Cardiac septum (tissue), 1 donor: Measurements from ENCODE around the gene HAVCR2. TPM values are rescaled to one million over a fixed set of nuclear protein-coding genes. Genes with fewer than 3 reads are reported as not detected.

Experiments
- DNase-seq: peaks from one replicate; pipeline ENCODE4 v3.0.0-alpha.2; 2020; ENCODE audit warnings: low spot score
- intact Hi-C: fragments of 100-400 bp; cut with DNase I; formaldehyde crosslinking; loops from one replicate; pipeline ENCODE4 v1.14.0; 2022
- long read RNA-seq: library from polyadenylated mRNA; unstranded; transcript quantifications from one replicate; pipeline ENCODE4 v2.0.0, GENCODE V29; 2021
- total RNA-seq: library from RNA; stranded (reverse); fragmentation: NEBNext Ultra II Directional; extraction: Animal tissue kit (Norgen Biotek cat#: 25700); gene quantifications from one replicate; pipeline ENCODE4 v1.2.1, GENCODE V29; 2021
- donor health status: DM: no; HTN: no; CAD: no.

The HAVCR2 gene
- 1.7 TPM for total RNA-seq
- long read RNA-seq, partial matches to known transcripts: 0 of 3 reads
- long read RNA-seq, other reads (novel, unspliced or antisense): 2 of 3 reads

DNA sequence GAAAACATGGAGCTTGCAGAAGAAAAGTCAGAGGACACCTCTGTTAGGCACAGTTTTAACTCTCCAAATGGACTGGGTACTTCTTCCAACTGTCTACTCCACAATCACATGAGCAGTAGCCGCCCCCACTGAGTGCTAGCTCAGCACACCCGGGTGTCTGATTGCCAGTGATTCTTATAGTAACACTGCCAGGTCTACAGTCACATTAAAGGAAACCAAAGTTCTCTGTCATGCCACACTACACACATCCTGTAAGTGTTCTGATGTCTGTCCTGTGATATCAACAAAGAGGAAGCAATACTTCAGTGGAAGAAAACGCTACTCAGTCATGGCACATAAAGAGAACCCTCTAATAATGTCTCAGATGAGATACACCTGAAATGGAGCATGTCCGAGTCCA is at the start of gene HAVCR2:
TSS of gene HAVCR2 (minus strand) at position 69 of the 400 bp plus-strand sequence. CDS start at position 8, 61 bp downstream.
- intact Hi-C loops: no loop called here
- DNase-seq: no peak

- DNase-seq: no peak
- intact Hi-C loops: loop anchor here (10.0 kb wide), 1 partner anchor 157 kb away; no protein-coding TSS in a partner anchor
Measured at GRCh38 chr5:157157293-157157891, 48.5 kb upstream of the HAVCR2 start.

DNA sequence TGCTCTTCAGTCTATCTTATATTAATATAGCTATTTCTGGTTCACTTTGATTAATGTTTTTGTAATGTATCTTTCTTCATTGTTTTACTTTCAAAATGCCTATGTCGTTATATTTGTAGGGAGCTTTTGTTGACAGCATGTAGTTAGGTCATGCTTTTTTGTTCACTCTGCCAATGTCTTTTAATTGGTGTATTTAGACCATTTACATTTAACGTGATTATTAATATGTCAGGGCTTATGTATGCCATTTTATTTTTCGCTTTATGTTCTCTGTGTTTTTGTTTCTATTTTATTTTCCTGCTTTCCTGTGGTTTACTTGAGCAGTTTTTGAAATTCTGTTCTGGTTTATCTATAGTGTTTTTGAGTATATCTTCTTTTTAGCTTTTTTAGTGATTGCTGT is 46.5 kb upstream of the HAVCR2 start:
- DNase-seq: no peak
- intact Hi-C loops: loop anchor here (10.0 kb wide), 1 partner anchor 160 kb away; no protein-coding TSS in a partner anchor

DNA sequence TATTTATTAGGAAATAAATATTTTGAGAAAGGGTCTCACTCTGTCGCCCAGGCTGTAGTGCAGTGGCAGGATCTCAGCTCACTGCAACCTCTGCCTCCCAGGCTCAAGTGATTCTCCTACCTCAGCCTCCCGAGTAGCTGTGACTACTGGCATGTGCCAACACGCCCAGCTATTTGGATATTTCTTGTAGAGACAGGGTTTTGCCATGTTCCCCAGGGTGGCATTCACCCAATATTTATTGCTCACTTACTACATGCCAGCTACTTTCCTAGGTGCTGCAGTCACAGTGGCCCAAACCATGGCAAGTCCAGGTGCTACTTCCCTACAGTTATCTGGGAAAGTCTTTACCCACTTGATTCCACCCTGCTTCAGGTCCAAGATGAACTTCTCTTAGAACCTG is 42.2 kb upstream of the HAVCR2 start:
- no peak for DNase-seq
- intact Hi-C loops: loop anchor here (10.0 kb wide), 1 partner anchor 164 kb away; no protein-coding TSS in a partner anchor

DNA sequence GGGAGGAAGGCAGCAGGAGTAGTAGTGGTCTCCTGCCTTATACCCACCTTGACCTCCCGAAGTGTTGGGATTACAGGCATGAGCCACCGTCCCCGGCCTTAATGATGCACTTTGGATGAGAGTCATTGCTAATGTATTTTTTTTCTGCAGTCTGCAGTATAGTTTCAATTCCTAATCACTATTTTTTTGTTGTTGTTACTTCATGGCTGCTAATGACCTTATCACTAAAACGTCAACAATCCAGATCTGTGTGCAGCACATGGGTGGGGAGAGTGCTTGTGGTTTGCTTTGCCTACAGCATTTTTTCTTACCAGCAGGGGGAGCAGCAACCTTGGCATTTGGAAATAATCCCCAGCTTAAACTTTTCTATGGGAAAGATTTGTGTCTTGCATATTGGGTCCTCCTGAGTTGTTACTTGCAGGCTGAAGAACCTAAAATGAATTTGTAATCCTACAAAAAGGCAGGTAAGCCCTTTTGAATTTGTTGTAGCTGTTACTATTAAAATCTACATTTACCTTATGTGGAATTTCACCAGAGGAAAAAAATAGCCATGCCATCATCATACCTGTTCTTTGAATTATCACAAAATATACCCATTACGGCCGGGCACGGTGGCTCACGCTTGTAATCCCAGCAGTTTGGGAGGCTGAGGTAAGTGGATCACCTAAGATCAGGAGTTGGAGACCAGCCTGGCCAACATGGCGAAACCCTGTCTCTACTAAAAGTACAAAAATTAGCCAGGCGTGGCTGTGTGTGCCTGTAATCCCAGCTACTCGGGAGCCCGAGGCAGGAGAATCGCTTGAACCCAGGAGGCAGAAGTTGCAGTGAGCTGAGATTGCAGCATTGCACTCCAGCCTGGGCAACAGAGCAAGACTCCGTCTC is 40.1 kb upstream of the HAVCR2 start:
- no peak for DNase-seq
- intact Hi-C loops: loop anchor here (10.0 kb wide), 1 partner anchor 586 kb away; the partner anchor contains the start of gene THG1L

DNA sequence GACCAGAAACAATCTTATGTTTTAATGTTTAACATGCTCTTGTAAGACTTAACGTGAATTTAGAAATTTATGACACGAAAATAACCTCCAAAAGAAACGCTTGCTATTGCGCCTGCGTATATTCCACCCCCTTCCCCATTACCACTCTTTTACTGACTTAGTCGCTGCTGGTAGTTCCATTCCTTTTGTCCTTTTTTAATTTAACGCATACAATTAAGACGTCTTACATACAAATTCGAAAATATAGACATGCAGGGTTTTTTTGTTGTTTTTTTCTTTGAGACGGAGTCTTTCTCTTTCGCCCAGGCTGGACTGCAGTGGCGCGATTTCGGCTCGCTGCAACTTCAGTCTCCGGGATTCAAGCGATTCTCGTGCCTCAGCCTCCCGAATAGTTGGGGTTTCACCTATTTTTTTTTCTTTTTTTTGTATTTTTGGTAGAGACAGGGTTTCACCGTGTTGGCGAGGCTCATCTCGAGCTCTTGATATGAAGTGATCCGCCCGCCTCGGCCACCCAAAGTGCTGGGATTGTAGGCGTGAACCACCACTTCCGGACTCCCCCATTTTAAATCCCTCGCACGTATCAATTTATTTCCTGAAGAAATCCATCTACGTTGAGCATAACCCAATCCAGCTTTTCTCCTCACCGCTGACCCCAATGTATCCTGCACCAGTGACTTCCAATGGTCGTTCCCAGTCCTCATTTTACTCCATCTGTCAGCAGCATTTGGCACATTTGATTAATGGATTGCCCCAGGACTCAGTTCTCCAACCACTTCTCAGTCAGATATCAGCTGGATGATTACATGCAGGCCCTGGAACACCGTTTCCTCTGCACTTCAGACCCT is 34.5 kb upstream of the HAVCR2 start:
- intact Hi-C loops: loop anchor here (10.0 kb wide), 1 partner anchor 591 kb away; the partner anchor contains the start of gene THG1L
- DNase-seq: no peak

DNA sequence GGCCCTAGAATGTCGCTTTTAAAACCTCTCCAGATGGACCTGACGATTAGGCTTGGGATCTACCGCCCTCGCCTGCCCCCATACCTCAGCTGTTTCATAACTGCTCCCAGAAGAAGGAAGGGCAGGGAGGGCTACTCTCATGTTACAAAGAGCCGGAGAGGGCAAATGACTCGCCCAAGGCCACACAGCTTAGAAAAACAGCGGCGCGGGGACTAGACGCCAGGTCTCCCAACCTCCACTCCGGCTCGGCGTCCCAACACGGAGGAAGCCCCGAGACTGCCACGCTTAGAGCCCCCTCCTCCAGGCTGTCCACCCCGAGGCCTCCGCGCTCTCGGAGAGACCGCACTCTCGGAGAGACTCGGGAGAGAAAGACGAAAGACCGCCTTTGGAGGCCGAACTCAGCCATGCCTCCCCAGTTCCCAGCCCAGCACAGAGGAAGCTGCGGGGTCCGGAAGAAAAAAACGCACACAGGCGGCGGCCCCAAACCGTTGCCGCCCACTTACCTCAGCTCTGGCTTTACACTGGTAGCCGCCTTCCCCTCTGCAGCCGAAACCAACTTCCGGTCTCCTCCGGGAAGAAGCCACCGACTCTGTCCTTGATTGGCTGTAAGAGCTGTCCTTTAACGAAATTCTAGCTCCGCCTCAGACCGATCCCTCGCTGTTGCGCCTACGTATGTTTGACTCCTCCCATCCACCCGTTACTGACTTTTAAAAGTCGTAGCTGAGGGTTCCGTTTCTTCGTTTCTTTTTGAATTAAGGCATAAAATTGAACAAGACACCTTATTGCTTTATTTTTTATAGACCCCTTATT is 33.7 kb upstream of the HAVCR2 start, which contains the start of gene MED7:
TSS of gene MED7 (minus strand) at position 549 of the 810 bp plus-strand sequence. CDS start 3,434 bp downstream, outside the sequence.
- DNase-seq: peak; percentile 96
- intact Hi-C loops: loop anchor here (10.0 kb wide), 1 partner anchor 592 kb away; the partner anchor contains the start of gene THG1L

GRCh38 chr5:157137691-157138090 is 28.8 kb upstream of the HAVCR2 start:
- intact Hi-C loops: no loop called here
- no peak for DNase-seq

DNA sequence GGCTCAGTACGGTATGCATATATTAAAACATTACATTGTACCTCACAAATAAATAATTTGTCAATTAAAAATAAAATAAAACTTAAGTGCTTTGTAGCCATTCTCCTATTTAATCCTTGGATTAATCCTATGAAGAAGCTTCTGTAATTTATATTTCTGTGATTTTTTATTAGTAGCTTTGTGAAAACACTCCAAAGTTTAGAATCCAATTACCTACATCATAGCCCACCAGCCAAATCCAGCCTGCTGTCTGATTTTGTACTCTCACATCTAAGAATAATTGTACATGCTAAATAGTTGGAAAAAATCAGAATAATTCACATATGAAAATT is 23.4 kb upstream of the HAVCR2 start:
- DNase-seq: no peak
- intact Hi-C loops: no loop called here

DNA sequence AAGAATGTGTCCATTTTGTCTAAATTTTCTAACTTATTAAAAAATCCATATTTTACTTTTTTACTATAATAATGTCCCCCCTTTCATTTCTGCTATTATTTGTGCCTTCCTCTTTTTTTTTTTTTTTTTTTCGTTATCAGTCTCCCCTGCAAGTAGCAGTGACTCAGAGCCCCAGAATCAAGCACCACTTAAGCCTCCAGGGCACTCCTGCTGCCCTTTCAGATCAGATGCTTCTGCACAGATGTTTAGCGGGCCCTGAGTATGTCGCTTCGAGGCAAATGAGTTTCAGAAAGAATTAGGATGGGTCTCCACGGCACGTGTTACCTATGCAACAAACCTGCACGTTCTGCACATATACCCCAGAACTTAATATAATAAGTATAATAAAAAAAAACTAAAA is 22.1 kb upstream of the HAVCR2 start:
- intact Hi-C loops: no loop called here
- DNase-seq: no peak

DNA sequence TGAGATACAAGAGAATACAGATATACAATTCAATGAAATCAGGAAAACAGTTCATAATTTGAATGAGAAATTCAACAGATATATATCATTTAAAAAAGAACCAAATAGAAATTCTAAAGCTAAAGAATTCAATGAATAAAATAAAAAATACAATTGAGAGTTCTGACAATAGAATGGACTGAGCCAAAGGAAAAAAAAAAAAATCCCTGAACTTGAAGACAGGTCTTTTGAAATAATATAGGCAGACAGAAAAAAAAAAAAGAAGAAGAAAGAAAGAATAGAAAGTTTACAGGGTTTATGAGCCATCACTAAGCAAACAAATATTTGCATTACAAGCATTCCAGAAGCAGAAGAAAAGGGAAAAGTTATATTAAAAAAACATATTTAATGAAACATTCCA is 12.9 kb upstream of the HAVCR2 start:
- intact Hi-C loops: no loop called here
- DNase-seq: no peak

- intact Hi-C loops: no loop called here
- DNase-seq: no peak
Measured at GRCh38 chr5:157120102-157120501, 11.3 kb upstream of the HAVCR2 start.

GRCh38 chr5:157116483-157116954 is 7.7 kb upstream of the HAVCR2 start:
- no peak for DNase-seq
- intact Hi-C loops: no loop called here

DNA sequence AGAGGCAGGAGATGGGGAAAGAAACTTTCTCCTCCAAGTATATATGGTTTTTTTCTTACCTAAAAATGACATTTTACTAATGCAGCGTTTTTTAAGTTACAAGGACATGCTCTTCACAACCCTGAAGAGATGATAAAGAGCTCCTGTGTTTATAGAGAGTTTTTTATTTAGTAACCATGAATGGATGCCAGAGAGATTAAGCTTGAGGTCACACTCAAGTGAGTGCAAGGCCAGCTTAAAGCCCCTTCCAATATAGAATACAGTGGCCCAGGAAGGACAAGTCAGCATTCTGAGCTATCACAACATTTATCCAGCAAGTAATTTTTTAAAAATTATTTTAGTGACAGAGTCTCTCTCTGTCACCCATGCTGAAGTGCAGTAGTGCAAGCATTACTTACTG is 6.7 kb upstream of the HAVCR2 start:
- DNase-seq: no peak
- intact Hi-C loops: no loop called here

DNA sequence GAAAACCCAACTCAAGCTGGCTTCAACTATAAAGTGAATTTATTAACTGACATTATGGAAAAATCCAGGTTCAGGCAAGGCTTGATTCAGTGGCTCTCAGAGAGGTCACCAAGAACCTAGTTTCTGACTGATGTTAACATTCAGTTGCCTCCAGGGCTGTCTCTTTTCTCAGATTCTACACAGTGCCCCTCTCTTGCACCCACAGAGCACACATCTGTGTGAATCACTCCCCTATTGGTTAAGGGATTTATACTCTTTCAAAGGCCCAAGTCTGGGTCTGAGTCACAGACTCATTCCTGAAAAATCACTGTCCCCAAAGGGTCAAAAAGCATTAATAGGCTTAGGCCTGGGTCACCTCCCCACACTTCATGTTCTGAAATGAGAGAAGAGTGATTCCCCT is 6.2 kb upstream of the HAVCR2 start:
- no peak for DNase-seq
- intact Hi-C loops: no loop called here

DNA sequence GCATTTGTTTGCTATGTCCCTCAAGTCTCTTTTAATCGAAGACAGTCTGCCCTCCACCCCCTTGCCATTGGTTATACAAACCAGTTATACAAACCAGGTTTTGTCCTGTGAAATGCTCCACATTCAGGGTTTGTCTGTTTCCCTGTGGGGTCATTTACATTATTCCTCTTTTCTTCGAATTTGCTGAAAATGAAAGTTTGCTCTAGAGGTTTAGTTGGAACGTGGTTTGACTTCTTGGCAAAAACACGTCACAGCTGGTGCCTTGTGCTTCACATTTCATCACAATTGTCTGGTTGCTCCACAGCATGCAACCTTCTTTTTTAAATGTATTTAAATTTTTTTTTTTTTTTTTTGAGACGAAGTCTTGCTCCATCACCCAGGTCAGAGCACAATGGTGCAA is 4.2 kb upstream of the HAVCR2 start:
- intact Hi-C loops: no loop called here
- DNase-seq: no peak

DNA sequence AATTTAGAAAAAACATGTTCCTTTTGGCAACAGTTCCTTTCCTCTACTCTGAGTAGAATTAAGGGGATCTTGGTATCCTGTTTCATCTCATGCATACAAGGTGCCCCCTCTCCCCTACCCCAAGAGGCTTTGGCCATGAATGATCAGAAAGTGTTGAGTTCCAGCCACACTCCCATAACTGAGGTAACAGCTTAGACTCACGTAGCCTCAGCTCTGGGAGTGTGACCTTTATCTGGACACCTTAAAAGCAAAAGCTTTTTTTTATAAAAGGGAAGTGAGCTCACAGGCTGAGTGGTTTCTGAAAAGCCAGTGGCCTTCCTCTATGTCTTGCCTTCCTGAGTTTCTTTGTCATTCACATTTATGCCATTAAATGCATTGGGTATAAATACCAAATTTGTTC is 900 bp upstream of the HAVCR2 start:
- no peak for DNase-seq
- intact Hi-C loops: no loop called here

GRCh38 chr5:157107508-157107907 is 1.3 kb downstream of the HAVCR2 start:
- intact Hi-C loops: no loop called here
- no peak for DNase-seq
